HG03520 (cell line): ENCODE results near the gene AMTN.
"Not testable (repeated sequence)": the region's sequence is repeated elsewhere in the genome, so short reads cannot be mapped to it uniquely, and the experiment has no call there.

ENCODE experiments used
- ATAC-seq: cut with Tn5 transposase; IDR thresholded peaks from one replicate; pipeline ENCODE4 v1.9.1; 2021; ENCODE audit warnings: mild to moderate bottlenecking, moderate library complexity; ENCODE audit not compliant: unreplicated experiment

The AMTN gene, protein sequence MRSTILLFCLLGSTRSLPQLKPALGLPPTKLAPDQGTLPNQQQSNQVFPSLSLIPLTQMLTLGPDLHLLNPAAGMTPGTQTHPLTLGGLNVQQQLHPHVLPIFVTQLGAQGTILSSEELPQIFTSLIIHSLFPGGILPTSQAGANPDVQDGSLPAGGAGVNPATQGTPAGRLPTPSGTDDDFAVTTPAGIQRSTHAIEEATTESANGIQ

DNA sequence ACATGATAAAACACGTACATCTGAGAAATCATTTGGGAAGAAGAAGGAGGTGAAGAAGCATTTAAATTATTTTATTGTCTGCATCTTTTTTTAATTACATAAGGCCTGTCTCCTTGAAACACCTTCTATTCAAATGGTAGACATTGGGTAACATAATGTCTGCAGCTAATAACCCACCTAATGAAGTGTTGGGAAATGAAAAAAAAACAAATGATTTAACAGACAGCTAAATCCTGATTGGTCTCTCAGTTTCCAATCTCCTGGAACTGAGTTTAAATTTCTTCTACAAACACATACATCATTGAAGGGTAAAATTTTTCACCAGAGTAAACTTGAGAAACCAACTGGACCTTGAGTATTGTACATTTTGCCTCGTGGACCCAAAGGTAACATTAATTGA is at the start of gene AMTN:
AMTN (plus strand) TSS at position 301 of the 400 bp plus-strand sequence. CDS start 209 bp downstream, outside the sequence.
- no peak for ATAC-seq

DNA sequence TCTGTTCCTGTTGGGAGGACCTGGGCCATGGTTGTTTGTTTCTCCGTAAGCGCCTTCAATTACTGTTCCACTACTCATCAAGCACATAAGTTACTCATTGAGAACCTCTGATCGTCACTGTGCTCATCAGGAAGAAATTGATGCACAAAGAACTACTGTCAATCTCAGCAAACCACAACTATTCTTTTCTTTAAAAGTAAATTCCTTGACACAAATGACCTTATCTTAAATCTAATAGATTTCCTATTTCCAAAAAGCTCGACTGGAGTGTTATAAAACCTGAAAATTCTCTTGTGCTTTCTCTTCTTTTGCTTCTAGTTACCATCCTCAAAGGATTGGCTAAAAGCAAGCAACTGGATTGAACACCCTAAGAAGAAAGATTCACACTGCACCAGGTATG is 46.5 kb upstream of the AMTN start, which contains the start of gene MUC7:
MUC7 (plus strand) TSS at position 301 of the 400 bp plus-strand sequence. CDS start 1,825 bp downstream, outside the sequence.
- ATAC-seq = no peak

DNA sequence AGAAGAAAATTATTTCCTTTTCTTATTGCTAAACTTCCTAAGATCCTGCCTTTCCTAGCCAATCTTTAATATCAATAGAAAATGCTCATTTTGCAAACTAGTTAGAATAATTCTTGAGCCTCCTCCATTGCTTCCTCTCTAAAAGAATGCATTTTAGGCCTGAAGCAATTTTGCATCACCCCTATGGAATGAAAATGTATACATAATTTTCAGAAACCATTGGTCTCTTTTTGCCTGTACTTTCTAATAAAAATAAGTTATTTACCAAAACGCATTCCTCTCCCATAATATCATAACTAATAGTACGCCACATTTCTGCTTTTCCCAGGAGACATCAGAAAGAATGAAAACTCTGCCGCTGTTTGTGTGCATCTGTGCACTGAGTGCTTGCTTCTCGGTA is 44.7 kb upstream of the AMTN start:
- ATAC-seq = no peak

DNA sequence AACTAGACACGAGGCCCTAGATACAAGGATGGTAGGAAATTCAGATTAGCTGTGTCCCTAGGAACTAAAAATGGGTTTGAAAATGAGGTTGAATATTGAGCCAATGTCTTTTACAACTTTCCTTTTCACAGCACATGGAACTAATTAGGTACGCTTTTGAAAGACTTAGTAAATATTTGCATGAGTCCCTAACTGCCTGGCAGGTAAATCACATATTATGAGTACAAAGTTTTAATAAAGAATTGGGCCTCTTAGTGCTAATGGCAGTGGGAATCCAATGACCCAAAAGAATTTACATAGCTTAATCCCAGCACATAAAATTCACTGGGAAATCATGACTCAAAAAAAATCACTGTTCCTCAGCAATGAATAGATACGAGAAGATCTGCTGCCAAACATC is 29.6 kb upstream of the AMTN start:
- ATAC-seq = no peak

DNA sequence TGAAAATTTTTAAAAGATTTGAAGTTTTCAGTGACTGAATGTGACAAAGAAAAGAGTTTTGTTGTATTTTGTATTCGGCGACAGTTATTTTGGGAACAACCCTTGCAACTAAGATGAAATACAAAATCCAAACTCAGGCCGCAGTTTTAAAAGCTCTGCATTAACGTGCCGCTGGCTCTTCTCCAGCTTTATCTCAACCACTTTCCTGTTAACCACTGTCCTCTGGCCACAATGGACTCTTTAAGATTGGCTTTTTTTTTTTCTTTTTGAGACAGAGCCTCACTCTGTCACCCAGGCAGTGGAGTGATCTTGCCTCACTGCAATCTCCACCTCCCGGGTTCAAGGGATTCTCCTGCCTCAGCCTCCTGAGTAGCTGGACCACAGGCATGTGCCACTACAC is 22.1 kb upstream of the AMTN start:
- ATAC-seq = no peak

DNA sequence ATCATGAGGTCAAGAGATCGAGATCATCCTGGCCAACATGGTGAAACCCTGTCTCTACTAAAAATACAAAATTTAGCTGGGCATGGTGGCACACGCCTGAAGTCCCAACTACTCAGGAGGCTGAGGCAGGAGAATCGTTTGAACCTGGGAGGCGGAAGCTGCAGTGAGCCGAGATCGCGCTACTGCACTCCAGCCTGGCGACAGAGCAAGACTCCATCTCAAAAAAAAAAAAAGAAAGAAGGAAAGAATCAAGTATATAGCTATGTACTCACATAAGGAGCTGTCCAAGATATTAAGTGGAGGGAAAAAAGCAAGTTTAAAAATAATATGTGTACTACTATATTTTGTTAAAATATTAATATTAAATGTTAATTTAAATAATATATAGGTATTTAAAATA is 16.5 kb upstream of the AMTN start:
- ATAC-seq = not testable (repeated sequence)

DNA sequence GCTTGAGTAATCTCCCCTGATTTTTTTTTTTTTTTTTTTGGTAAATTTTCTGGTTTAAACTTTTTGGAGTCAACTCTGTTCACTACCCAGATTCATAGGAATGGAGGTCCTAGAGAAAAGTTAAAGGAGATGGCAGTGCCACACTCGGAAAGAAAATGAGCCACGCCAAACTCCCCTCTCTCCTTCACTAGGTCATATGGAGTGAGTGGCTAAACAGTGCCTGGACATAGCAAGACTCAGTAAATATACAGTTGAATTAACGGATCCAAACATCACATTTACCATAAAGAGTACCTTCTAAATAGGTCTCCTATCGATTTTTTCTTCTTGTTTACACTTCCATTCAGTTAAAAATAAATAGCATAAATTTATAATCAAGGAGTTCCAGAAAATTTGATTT is 13.6 kb upstream of the AMTN start:
- ATAC-seq = no peak

DNA sequence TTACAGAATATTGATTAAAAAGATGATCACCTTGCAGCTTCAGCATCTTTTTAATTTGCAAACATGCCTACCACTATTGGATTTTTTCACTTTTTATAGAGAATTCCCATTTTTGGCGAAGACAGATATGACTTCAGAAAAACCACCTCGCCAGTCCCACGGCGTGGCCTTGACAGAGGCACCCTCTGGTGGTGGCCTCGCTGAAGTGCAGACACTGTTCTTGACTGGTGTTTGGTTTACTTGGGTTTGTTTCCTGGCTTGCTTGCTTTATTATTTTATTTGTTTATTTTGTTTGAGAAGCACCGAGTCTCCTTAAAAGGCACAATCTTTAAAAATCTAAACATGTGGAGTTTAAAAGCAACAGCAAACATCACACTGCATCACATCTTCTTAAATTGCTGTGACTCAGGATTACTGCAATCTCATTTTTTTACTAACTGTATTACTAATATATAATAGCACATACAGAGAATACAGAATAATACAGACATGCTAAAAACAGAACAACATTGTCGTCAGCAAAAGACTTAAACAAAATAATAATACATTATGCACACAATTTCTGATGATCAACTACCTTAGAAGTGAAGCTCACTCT is 13.1 kb upstream of the AMTN start:
- ATAC-seq = peak; percentile 96

DNA sequence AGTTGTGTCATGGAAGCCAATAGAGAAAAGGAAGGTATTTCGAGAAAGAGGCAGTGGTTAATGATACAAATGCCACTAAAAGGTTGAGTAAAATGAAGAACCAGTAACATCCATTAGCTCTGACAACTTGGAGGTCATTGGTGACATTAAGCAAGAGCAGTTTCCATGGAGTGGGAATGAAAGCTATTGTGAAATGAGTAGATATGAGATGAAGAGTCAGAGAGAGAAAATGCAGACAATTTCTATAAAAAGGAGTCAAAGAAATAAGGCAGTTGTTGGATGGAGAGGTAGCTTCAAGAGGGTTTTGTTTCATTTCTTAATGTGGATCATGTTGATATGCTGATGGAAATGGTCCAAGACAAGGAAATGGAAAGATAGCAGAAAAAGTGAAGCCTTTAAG is 9.6 kb upstream of the AMTN start:
- no peak for ATAC-seq

DNA sequence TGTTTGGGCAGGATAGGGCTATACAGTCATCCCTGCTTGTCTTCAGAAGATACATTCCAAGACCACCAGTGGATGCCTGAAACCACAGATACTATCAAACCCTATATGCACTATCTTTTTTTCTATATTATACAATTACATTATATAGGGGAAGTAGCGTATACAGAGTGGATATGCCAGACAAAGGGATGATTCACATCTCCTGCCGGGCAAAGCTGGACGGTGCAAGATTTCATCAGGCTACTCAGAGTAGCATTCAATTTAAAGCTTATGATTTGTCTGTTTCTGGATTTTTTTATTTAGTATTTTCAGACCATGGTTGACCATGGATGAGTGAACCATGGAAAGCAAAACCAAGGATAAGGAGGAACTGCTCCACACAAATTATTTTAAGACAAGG is 7.0 kb upstream of the AMTN start:
- ATAC-seq = no peak

DNA sequence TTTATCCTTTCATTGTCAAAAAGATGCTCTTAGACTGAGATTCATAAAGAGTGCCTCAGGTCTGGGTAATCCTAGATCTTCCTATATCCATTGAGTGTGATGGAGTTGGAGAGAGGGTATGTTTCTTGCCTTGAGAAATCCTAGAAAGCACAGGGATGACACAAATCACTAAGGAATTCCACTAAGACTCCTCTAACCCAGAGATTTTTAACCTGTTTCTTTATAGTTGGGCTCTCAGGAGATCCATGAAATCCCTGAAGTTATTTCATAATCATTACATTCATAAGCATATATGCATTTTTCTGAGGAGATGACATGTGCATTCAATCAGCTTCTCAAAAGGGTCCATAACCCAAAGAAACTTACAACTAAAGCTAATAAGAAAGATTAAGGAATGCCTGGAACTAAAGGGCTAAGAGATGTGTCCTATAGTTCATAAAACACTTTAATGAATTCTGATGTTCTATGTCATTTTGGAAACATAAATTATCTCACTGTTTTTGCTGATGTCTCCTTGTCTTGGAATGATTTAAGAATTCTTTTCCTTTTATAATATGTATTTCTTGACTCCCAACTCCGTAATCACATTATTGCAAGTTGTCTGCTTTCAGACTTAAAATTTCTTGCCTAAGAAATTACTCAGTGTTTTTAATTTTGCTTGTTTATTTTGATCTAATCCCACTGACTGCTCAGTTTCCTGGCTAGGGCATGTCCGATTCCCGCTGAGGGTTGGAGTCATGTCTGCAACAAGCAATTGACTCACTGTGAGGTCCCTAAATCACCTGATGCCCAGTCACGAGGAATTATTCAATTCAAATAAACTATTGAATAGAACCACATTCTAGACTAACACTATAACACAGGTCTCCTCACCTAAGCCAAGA is 2.8 kb upstream of the AMTN start:
- ATAC-seq = no peak

DNA sequence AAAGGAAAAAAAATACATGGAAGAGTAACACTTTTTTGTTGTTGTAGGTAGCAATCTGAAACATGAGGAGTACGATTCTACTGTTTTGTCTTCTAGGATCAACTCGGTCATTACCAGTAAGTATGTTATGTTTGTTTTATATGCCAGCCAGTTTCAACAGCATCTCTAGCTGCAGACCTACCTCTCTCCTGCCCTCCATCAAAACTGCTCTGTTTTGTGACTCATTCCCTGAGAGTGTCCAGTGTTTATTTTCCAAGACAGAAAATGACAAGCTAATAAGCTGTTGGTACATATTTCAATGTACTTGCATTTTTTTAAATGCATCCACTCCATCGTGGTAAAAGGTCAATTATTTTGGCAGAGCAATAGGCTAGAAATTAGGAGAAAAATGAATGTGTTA is 347 bp downstream of the AMTN start:
- no peak for ATAC-seq

DNA sequence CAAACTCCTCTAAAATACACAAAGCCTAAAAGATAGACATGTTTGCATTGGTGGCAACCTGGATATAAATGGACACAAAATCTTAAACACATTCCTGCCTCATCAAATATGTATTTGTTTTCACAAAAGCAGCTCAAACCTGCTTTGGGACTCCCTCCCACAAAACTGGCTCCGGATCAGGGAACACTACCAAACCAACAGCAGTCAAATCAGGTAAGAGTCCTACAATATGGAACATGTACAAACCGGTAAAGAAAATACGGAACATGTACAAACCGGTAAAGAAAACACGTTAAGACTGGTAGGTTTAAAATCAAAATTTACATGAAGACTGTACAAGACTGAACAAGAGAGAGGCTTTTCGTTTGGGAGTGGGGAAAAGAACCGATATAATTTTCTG is 4.3 kb downstream of the AMTN start:
- no peak for ATAC-seq

DNA sequence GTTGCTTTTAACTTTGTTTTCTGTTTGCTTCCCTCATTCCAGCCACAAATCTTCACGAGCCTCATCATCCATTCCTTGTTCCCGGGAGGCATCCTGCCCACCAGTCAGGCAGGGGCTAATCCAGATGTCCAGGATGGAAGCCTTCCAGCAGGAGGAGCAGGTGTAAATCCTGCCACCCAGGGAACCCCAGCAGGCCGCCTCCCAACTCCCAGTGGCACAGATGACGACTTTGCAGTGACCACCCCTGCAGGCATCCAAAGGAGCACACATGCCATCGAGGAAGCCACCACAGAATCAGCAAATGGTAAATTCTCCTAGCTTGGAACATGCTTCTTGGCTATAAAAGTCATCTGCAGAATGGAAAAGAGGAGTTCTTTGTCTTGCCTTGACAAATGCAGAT is 12.6 kb downstream of the AMTN start:
- no peak for ATAC-seq

DNA sequence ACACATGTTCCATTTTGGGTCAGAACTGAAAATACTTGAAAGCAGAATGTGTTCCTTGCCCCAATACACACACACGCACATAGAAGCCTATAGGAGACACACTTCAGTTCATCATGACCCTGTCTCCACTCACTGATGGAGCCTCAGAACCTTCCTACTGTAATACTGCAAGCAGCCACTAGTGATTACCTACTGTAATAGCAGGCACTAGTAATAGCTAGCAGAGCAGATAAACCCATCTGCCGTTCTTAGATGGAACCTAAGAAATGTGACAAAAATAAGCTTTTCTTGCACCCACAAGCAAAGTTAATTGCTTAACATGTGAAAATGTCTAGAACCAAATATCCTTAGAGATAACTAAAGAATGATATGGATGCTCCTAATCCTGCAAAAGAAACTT is 13.6 kb downstream of the AMTN start:
- ATAC-seq = peak; percentile 93

DNA sequence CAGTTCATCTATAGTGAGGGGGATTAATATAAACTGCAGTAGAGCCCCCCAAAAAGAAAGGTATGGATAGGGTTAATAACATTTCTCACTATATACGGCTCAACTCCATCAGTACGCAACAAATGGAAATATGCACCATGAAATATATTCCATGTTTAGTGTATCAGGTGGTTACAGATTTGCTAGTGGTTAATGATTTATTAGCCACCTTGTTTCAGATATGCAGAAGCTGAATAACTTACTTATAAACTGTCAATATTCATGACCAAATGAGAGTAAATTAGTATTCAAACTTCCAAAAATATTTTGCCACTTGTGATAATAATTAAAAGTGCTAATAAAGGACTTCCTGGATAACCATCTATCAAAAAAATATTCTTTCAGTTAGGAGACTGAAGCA is 14.8 kb downstream of the AMTN start:
- no peak for ATAC-seq

DNA sequence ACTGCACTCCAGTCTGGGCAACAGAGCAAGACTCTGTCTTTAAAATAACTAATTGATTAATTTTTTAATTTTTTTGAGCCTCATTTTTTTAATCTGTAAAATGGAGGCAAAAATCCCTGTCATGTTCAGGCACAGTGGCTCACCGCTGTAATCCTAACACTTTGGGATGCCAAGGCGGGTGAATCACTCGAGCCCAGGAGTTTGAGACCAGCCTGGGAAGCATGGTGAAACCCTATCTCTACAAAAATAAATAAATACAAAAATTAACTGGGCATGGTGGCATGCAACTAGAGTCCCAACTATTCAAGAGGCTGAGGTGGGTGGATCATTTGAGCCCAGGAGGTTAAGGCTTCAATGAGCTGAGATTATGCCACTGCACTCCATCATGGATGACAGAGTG is 15.4 kb downstream of the AMTN start:
- no peak for ATAC-seq

DNA sequence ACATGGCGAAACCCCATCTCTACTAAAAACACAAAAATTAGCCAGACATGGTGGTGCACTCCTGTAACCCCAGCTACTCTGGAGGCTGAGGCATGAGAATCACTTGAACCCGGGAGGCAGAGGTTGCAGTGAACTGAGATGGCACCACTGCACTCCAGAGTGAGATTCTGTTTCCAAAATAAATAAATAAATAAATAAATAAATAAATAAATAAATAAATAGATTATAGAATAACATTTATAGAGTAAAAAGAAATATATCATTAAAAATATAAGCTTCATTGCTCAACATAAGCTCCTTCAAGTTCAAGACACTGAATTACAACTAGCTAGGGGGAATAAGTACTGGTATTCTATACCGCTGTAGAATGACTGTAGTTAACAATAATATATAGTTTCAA is 16.5 kb downstream of the AMTN start:
- ATAC-seq = not testable (repeated sequence)

DNA sequence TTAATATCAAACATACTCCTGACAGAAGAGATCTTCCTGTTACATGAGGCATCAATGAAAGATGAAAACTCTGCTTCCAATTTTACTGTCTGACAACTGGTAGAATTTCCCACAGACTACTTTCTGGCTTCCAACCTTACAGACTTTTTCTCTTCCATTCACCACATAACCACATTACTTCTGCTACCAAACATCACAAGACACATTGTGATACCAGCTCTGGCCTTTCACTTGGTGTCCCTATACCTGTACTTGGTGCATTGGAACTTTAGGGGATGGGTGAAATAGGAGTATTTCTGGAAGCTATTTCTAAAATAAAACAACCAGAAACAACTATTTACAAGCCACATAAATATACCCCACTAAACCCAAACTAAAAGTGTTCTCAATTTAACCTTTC is 20.5 kb downstream of the AMTN start:
- no peak for ATAC-seq

DNA sequence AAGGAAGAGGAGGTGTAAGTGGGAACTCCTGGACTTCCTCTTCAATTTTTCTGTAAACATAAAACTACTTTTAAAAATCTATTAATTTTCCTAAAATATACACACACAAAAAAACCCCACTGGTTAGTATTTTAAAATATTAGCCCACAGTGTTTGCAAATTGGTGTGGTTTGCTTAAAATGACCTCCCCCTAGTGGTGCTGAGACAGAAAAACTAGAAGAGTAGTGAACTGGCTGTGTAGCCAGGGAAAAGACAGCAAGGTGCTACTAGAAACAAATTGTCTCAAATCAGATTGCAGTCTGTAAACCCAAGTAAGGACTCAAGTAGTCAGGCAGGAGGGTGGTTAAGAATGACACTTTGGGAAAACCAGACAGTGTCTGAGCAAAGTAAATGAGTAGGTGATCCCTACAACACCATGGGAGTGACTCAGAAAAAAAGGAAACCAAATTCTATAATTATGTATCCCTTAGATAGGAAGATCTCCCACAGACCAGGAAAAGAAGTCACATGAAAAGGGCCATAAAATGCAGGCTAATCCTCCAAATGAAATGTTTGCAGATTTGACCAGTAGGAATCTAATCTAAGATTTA is 26.0 kb downstream of the AMTN start:
- ATAC-seq = no peak

DNA sequence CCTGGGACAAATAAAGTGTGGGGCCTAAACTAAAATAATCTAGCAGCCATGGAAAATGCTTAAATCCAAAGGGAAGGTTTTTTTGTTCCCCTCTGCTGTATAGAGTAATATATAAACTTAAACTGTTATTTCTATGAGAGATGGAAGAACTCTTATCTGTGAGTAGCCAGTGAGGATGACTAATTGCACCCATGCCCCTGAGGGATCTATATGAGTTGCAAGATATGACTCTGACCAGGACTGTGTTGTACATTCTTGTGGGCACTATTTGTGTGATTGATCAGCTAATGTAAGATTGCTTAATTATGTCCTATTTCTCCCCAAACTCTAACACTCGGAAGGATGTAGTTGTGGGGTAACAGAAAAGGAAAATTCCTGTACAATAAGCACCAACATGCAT is 38.5 kb downstream of the AMTN start:
- ATAC-seq = no peak
